H1 (cell line): ENCODE results near the gene FBN1. TPM values are rescaled to one million over a fixed set of nuclear protein-coding genes. Genes with fewer than 3 reads are reported as not detected.

Experiments used
- CTCF ChIA-PET: fragments of 300-600 bp; sonication (Branson Sonifier 250); formaldehyde crosslinking; loops from one replicate; lab custom pipeline; 2021; ENCODE audit not compliant: partially characterized antibody; lab: Charles Lee
- POLR2A ChIA-PET: fragments of 300-600 bp; sonication (Branson Sonifier 250); formaldehyde crosslinking; loops from one replicate; lab custom pipeline; 2021; ENCODE audit warnings: inconsistent platforms; ENCODE audit not compliant: partially characterized antibody; lab: Charles Lee
- DNase-seq, 2 experiments: peaks; one replicate each; pipeline versions ENCODE4 v3.0.0 to v3.0.0-alpha.2; 2010 to 2022; ENCODE audit warnings: low spot score in 2 of 2, low read depth in 1 of 2, mixed read lengths in 1 of 2
- FAIRE-seq: peaks from 2 replicates; lab custom pipeline; 2011; peaks lifted over from hg19 to GRCh38; lab: Jason Lieb, UNC
- H2AFZ ChIP-seq: 2 replicates; pipeline ENCODE4 v1.8.1; 2012; ENCODE audit warnings: low read length, inconsistent platforms
- H2AK5ac ChIP-seq: 2 replicates; pipeline ENCODE4 v1.6.1; 2013; ENCODE audit warnings: low read depth, low read length
- H2BK120ac ChIP-seq: replicated peaks from 2 replicates; pipeline ENCODE3; 2013; ENCODE audit warnings: low read depth, low read length, inconsistent platforms
- H2BK12ac ChIP-seq: 2 replicates; pipeline ENCODE4 v1.6.1; 2013; ENCODE audit warnings: low read depth, low read length
- H2BK15ac ChIP-seq: 2 replicates; pipeline ENCODE4 v1.6.1; 2013; ENCODE audit warnings: low read length
- H2BK20ac ChIP-seq: 2 replicates; pipeline ENCODE4 v1.6.1; 2013; ENCODE audit warnings: low read length
- H2BK5ac ChIP-seq: 2 replicates; pipeline ENCODE4 v1.6.1; 2013; ENCODE audit warnings: low read depth, low read length
- H3K14ac ChIP-seq: 2 replicates; pipeline ENCODE4 v1.6.1; 2013; ENCODE audit warnings: inconsistent platforms; ENCODE audit not compliant: insufficient read length
- H3K18ac ChIP-seq: 2 replicates; pipeline ENCODE4 v1.6.1; 2013; ENCODE audit warnings: low read length; ENCODE audit errors: extremely low read depth
- H3K23ac ChIP-seq: 2 replicates; pipeline ENCODE4 v1.6.1; 2013; ENCODE audit warnings: inconsistent platforms; ENCODE audit not compliant: insufficient read length
- H3K23me2 ChIP-seq: 2 replicates; pipeline ENCODE4 v1.6.1; 2013; ENCODE audit warnings: low read depth, low read length
- H3K27ac ChIP-seq: 2 replicates; pipeline ENCODE4 v1.6.1; 2011; ENCODE audit warnings: low read depth, low read length, inconsistent platforms
- H3K27me3 ChIP-seq, 4 experiments: replicated peaks in 1 of 4; 1 replicate in 1 of 4; 2 replicates in 3 of 4; pipeline versions ENCODE4 v1.6.1 to v1.8.1; 2011 to 2013; ENCODE audit warnings: low read length in 3 of 4, mild to moderate bottlenecking in 3 of 4, inconsistent platforms in 2 of 4, mixed read lengths in 2 of 4, moderate library complexity in 1 of 4; ENCODE audit not compliant: control insufficient read depth in 3 of 4, insufficient read depth in 3 of 4; ENCODE audit errors: extremely low read depth in 1 of 4
- H3K36me3 ChIP-seq, 4 experiments: 2 replicates each; pipeline versions ENCODE4 v1.6.1 to v1.8.1; 2011 to 2013; ENCODE audit warnings: mild to moderate bottlenecking in 4 of 4, low read length in 3 of 4, moderate library complexity in 2 of 4, control low read depth in 1 of 4, inconsistent platforms in 1 of 4; ENCODE audit not compliant: insufficient read depth in 4 of 4, control insufficient read depth in 2 of 4
- H3K4ac ChIP-seq: replicated peaks from 2 replicates; pipeline ENCODE3; 2013; ENCODE audit warnings: low read length, low read depth, mixed read lengths, inconsistent platforms; ENCODE audit not compliant: insufficient read length
- H3K4me1 ChIP-seq, 4 experiments: replicated peaks in 1 of 4; 1 replicate in 1 of 4; 2 replicates in 3 of 4; pipeline versions ENCODE4 v1.6.1 to v1.8.1; 2011 to 2013; ENCODE audit warnings: low read length in 3 of 4, inconsistent platforms in 2 of 4, mixed read lengths in 1 of 4; ENCODE audit not compliant: insufficient read depth in 4 of 4, control insufficient read depth in 3 of 4
- H3K4me2 ChIP-seq, 2 experiments: 2 replicates each; pipeline versions ENCODE4 v1.6.1 to v1.8.1; 2011 to 2013; ENCODE audit warnings: low read depth in 2 of 2, low read length in 2 of 2, control low read depth in 1 of 2, inconsistent platforms in 1 of 2, mild to moderate bottlenecking in 1 of 2; ENCODE audit not compliant: insufficient read depth in 1 of 2
- H3K4me3 ChIP-seq, 4 experiments: fragments of 200-600, 300-600 bp in 1 of 4; sonication (generic), shearing (Covaris generic), sonication (Bioruptor Twin) in 1 of 4; 2 replicates each; pipeline versions ENCODE4 v1.5.1 to v1.8.1; 2011 to 2016; ENCODE audit warnings: low read length in 4 of 4, low read depth in 3 of 4, control low read depth in 2 of 4, inconsistent platforms in 2 of 4, mild to moderate bottlenecking in 2 of 4, mixed read lengths in 1 of 4, moderate library complexity in 1 of 4; ENCODE audit not compliant: insufficient read depth in 2 of 4; ENCODE audit errors: extremely low read depth in 1 of 4
- H3K56ac ChIP-seq: replicated peaks from 2 replicates; pipeline ENCODE3; 2013; ENCODE audit warnings: low read depth, mild to moderate bottlenecking, mixed read lengths, low read length, inconsistent platforms; ENCODE audit not compliant: insufficient read length
- H3K79me1 ChIP-seq: 2 replicates; pipeline ENCODE4 v1.6.1; 2013; ENCODE audit warnings: low read depth, low read length, control low read depth
- H3K79me2 ChIP-seq, 2 experiments: 2 replicates each; pipeline versions ENCODE4 v1.6.1 to v1.8.1; 2012 to 2013; ENCODE audit warnings: low read length in 2 of 2, mild to moderate bottlenecking in 2 of 2, inconsistent platforms in 1 of 2; ENCODE audit not compliant: insufficient read depth in 2 of 2, control insufficient read depth in 1 of 2
- H3K9ac ChIP-seq, 4 experiments: replicated peaks in 1 of 4; 1 replicate in 1 of 4; 2 replicates in 3 of 4; pipeline versions ENCODE4 v1.6.1 to v1.8.1; 2011 to 2013; ENCODE audit warnings: low read depth in 3 of 4, low read length in 3 of 4, control low read depth in 2 of 4, mild to moderate bottlenecking in 2 of 4, moderate library complexity in 2 of 4, inconsistent platforms in 1 of 4; ENCODE audit errors: extremely low read depth in 1 of 4
- H3K9me3 ChIP-seq, 2 experiments: 2 replicates each; pipeline versions ENCODE4 v1.6.1 to v1.8.1; 2012 to 2013; ENCODE audit warnings: mild to moderate bottlenecking in 2 of 2, moderate library complexity in 2 of 2, control low read depth in 1 of 2, inconsistent platforms in 1 of 2, low read depth in 1 of 2, low read length in 1 of 2, mixed read lengths in 1 of 2; ENCODE audit not compliant: insufficient read depth in 2 of 2
- H4K20me1 ChIP-seq, 2 experiments: replicated peaks in 1 of 2; 2 replicates each; pipeline versions ENCODE3 to v1.8.1; 2011 to 2013; ENCODE audit warnings: inconsistent platforms in 2 of 2, low read length in 2 of 2, mild to moderate bottlenecking in 1 of 2; ENCODE audit not compliant: insufficient read depth in 2 of 2, control insufficient read depth in 1 of 2
- H4K5ac ChIP-seq: 2 replicates; pipeline ENCODE4 v1.6.1; 2013; ENCODE audit warnings: low read length, low read depth, mixed read lengths, inconsistent platforms; ENCODE audit not compliant: insufficient read length
- H4K8ac ChIP-seq: 2 replicates; pipeline ENCODE4 v1.8.0; 2013; ENCODE audit warnings: mild to moderate bottlenecking, moderate library complexity, low read length, inconsistent platforms; ENCODE audit not compliant: insufficient read depth; ENCODE audit errors: extremely low read depth
- H4K91ac ChIP-seq: replicated peaks from 2 replicates; pipeline ENCODE3; 2013; ENCODE audit warnings: low read length, mixed read lengths, inconsistent platforms; ENCODE audit not compliant: insufficient read length
- EZH2 ChIP-seq: fragments of 200-600 bp; sonication (generic); IDR thresholded peaks from 2 replicates; pipeline ENCODE4 v1.7.1; 2012; ENCODE audit warnings: low read depth, mild to moderate bottlenecking, moderate library complexity, low read length, inconsistent platforms; ENCODE audit not compliant: severe bottlenecking
- WGBS, 2 experiments: shearing (Covaris generic) in 1 of 2; methylation state at CpG; one replicate each; pipeline versions ENCODE4 v1.1.6 to v1.1.7; 2013 to 2015; ENCODE audit warnings: low lambda C conversion rate in 2 of 2, mixed read lengths in 2 of 2, inconsistent platforms in 1 of 2, low coverage in 1 of 2, missing lambda C conversion rate in 1 of 2; ENCODE audit not compliant: insufficient replicate concordance in 2 of 2, insufficient coverage in 1 of 2, insufficient read length in 1 of 2; ENCODE audit errors: extremely low coverage in 1 of 2, missing lambda C conversion rate in 1 of 2; 5-methylcytosine and 5-hydroxymethylcytosine counted together
- polyA plus RNA-seq, 7 experiments: library from polyadenylated mRNA; depleted of rRNA in 3 of 7; stranded (reverse) in 5 of 7; unstranded in 2 of 7; fragments of >200 nt in 5 of 7; fragments of 200-250 nt in 2 of 7; gene quantifications; 1 replicate in 5 of 7; 2 replicates in 1 of 7; 4 replicates in 1 of 7; pipeline versions ENCODE4 v1.2.1 to v1.2.3, GENCODE V29; 2011 to 2013; ENCODE audit warnings: missing spikeins in 2 of 7, mixed read lengths in 2 of 7
- total RNA-seq: library from RNA; stranded (reverse); fragmentation: NEBNext Ultra II Directional; extraction: Animal tissue kit (Norgen Biotek cat#: 25700); gene quantifications from 2 replicates; pipeline ENCODE4 v1.2.1, GENCODE V29; 2021

Gene FBN1
- total and polyA plus RNA-seq, 2 of the 8 experiments (the other 6 are each of a cell fraction or from before 2014, with no cell fraction given), result 3.0 to 4.0 TPM

DNA sequence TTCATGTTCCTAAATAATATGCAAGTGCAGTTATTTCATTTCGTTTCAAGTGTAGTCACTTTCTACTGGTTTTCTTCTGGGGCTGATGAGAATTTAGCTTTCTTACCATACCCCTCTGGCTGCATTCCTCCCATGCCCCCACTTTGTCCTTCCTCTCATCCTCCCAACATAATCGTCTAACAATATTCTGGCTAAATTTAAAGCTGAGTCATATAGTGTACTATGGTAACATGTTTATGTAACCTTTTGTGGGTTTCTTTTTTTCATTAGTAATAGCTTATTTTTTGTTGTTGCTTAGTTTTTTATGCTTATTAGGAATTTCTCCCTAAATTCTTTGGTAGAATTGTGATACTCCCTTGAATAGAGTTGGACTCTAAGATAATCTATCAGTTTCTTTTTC is 283.8 kb downstream of the FBN1 start:
- no peak overlapping the region for H3K27ac ChIP-seq
- DNase-seq (no peak), FAIRE-seq (no peak)
- no peak overlapping the region for H3K4ac ChIP-seq
- no peaks in the 10 kb centered on the region for H3K27me3 ChIP-seq
- H3K4me3 ChIP-seq, result no peak overlapping the region
- no peak overlapping the region for H2AK5ac ChIP-seq
- no peak overlapping the region for H3K23ac ChIP-seq
- H3K79me2 ChIP-seq, result no peaks in the 10 kb centered on the region
- H3K18ac ChIP-seq, result no peak overlapping the region
- no peaks in the 10 kb centered on the region for H3K23me2 ChIP-seq
- H4K5ac ChIP-seq, result no peak overlapping the region
- 90% methylated on average over 2 of the region's 2 CpGs; no CpG with 5 or more reads in 1 of the 2 experiments for WGBS, 2 experiments
- H3K4me2 ChIP-seq, result no peak overlapping the region
- H2BK120ac ChIP-seq, result no peak overlapping the region
- H3K56ac ChIP-seq, result no peak overlapping the region
- CTCF ChIA-PET, result interaction anchor here (0.6 to 1.2 kb wide), 7 partner anchors 9 to 1909 kb away, joined by 3 to 6 read pairs (median 4); no protein-coding TSS in a partner anchor
- H4K20me1 ChIP-seq, result no peaks in the 10 kb centered on the region
- H4K8ac ChIP-seq, result no peak overlapping the region
- no peaks in the 10 kb centered on the region for H3K36me3 ChIP-seq
- no peak overlapping the region for H3K14ac ChIP-seq
- H2BK12ac ChIP-seq, result no peak overlapping the region
- no peak overlapping the region for H3K9ac ChIP-seq
- no peak overlapping the region for H2AFZ ChIP-seq
- no peak overlapping the region for H4K91ac ChIP-seq
- H3K79me1 ChIP-seq, result no peaks in the 10 kb centered on the region
- POLR2A ChIA-PET, result no interaction called here
- no peaks in the 10 kb centered on the region for H3K9me3 ChIP-seq
- no peaks in the 10 kb centered on the region for H3K4me1 ChIP-seq
- H2BK15ac ChIP-seq, result no peak overlapping the region
- H2BK5ac ChIP-seq, result no peak overlapping the region
- no peak overlapping the region for H2BK20ac ChIP-seq
- no peak for TF ChIP-seq EZH2
